HT1080 (cell line): ENCODE data around the gene POTEG. TPM values are rescaled to one million over a fixed set of nuclear protein-coding genes. Genes with fewer than 3 reads are reported as not detected.
"Not testable (repeated sequence)": the region's sequence is repeated elsewhere in the genome, so short reads cannot be mapped to it uniquely, and the experiment has no call there.

Experiments
- DNase-seq: peaks from one replicate; pipeline ENCODE4 v3.0.0-alpha.2; 2015; ENCODE audit warnings: low read depth
- small RNA-seq: library from RNA; depleted of rRNA; stranded (forward); fragments of <200 nt; gene quantifications from one replicate; pipeline ENCODE3, GENCODE V24; 2014
- total RNA-seq: library from RNA; depleted of rRNA; stranded (reverse); fragments of >200 nt; shearing (Covaris generic); gene quantifications from 2 replicates; pipeline ENCODE4 v1.2.3, GENCODE V29; 2014

The POTEG gene
- total RNA-seq, 1 experiment from 2014 or later, result 2.2 TPM

- DNase-seq, result not testable (repeated sequence)
Measured at GRCh38 chr14:19374451-19374903, 59.7 kb downstream of the POTEG start.

DNA sequence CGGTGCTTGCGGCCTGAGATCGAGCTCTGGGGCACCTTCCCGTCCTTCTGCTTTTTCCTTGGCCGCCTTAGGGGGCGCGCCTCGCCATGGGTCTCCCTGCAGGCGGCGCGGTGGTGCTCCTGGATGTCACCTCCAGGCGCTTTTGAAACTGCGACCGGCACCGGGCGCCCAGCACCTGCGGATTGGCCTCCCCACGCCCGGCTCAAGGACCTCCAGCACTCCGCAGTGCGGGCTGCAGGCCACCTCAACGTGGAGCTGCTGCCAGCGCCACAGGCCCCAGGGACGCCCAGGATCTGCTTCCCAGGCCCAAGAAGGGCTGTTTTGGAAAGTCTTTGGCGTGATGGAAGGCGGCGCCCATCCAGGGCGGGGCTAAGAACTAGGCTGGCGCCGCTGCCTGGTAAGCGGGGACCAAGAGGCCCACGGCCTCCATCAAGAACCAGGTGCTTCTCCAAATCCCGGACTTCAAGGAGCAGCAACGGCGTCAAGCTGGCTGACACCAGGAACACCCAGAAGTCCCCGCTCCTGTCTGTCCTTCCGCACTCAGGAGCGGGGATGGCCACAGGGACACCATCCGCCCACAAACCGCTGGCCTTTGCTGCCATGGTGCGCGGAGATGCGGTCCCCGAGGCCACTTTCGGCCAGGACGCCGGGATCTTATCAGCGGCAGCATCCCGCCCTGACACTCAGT, 61.2 kb downstream of the POTEG start:
- DNase-seq, result not testable (repeated sequence)

DNA sequence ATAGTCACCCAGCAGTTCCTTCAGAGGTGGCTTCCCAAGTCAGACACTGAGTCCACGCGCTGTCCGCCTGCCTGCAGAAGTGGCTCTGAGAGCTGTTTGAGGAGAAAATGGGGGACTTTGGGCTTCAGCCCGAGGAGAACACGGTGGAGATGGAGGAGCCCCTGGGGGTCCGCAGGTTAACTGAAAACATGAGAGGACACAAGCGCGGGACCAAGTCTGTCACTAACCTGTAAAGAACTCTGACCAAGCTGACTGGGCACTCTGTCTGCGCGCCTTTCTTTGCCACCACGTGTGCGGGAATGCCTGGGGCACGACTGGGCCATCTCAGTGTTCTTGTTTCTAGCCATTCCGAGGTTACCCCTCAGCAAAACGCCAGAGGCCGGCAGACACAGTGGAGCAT, 62.4 kb downstream of the POTEG start:
- DNase-seq, result not testable (repeated sequence)

GRCh38 chr14:19362803-19363202, 71.3 kb downstream of the POTEG start:
- DNase-seq, result not testable (repeated sequence)

- DNase-seq, result not testable (repeated sequence)
Measured at GRCh38 chr14:19362323-19362722, 71.8 kb downstream of the POTEG start.

DNA sequence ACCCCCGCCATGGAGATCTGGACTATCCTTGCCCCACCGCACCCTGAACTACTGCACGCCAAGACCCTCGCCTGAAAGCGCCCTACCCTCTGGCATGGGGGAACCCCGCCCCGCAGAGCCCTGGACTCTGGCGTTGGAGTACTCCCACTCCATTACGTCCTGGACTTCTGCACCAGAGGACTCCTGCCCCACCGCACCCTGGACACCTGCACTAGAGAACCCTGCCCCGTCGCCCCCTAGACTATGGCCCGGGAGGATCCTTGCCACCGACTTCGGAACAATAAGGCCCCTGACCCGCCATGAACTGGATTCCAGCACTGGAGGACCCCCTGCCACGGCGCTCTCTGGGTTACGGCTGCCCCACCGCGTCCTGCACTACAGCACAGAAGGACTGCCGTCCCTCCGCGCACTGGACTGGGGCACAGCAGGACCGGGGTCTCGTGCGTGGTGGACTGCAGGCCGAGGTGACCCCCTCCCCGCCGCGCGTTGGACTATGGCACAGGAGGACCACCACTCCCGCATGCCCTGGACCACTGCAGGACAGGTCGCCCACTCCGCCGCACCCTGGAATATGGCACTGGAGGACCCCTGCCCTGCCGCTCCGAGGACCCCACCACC, 72.4 kb downstream of the POTEG start:
- not testable (repeated sequence) for DNase-seq

- DNase-seq, result not testable (repeated sequence)
Measured at GRCh38 chr14:19360937-19361635, 73.1 kb downstream of the POTEG start.

Small RNA genes lying within 50 kb of the gene (small RNA-seq; reads per million reads assigned to genes)
- not detected for gene RNU6-1268P
